Measurements from ENCODE around the gene CYP2B6. TPM values are rescaled to one million over a fixed set of nuclear protein-coding genes. Genes with fewer than 3 reads are reported as not detected.

The CYP2B6 gene
- total and polyA plus RNA-seq, 2 of the 13 experiments (the other 11 are each of a cell fraction or from before 2014, with no cell fraction given) = 0.09 TPM; not detected in 1

DNA sequence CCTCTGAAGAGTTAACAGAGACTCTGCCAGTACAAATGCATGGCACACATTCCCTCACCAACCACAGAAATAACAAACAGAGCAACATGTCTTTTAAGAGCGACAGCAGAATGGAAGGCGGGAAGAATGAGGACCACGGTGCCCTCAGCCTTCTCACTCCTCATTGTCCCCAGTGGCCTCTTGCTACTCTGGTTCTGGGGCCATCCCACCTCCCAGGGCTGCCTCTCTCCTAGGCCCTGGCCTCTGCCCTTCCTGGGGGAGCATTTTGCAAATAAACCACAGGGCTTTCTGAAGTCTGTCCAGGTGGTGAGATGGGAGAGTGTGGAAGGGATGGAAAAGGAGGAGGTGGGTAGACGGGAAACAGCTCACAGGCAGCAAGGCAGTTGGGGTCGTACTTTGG, 28.3 kb downstream of the CYP2B6 start:
- no TSS peak for BruUV-seq (replicated peaks)
- no peaks in the 10 kb centered on the region for H4K20me1 ChIP-seq (ENCODE audit: insufficient read depth, low read length)
- no peak overlapping the region for H3K4me3 ChIP-seq (replicated peaks in 1 of 3; ENCODE audit: insufficient read depth in 1 of 3, low read depth in 2 of 3, low read length in 3 of 3)
- FAIRE-seq (no peak), DNase-seq (ENCODE audit: low spot score) (no peak), ATAC-seq (no peak)
- H3K4me2 ChIP-seq (ENCODE audit: low read depth, low read length) = no peak overlapping the region
- H3K9ac ChIP-seq (ENCODE audit: insufficient read depth, low read depth, low read length) = no peak overlapping the region
- no peak overlapping the region for H2AFZ ChIP-seq (ENCODE audit: low read length)
- no peaks in the 10 kb centered on the region for H3K36me3 ChIP-seq (replicated peaks in 1 of 2; ENCODE audit: control insufficient read depth in 1 of 2, insufficient read depth in 2 of 2, low read length in 2 of 2)
- ChIA-PET CTCF (ENCODE audit: low intra/inter-chr PET ratio, low total read pairs) (no interaction called here), POLR2A (no interaction called here)
- 34% methylated on average over 5 of the region's 5 CpGs for WGBS (ENCODE audit: low lambda C conversion rate)
- intact Hi-C loops (cut with micrococcal nuclease; ENCODE audit: unreplicated experiment) = no loop called here
- no peak overlapping the region for H3K27ac ChIP-seq (ENCODE audit: extremely low read length, insufficient read depth, low read length)
- no peaks in the 10 kb centered on the region for H3K4me1 ChIP-seq (ENCODE audit: insufficient read depth, low read length)
- H3K27me3 ChIP-seq (ENCODE audit: control insufficient read depth in 1 of 2, insufficient read depth in 2 of 2, low read length in 2 of 2) = no peaks in the 10 kb centered on the region; a peak in 1 of 5 replicates
- H3K79me2 ChIP-seq (ENCODE audit: insufficient read depth, low read length) = no peaks in the 10 kb centered on the region
- TF ChIP-seq ZNF652 (CRISPR knock-in tag; IDR thresholded peaks at IDR 0.05; ENCODE audit: borderline replicate concordance, low read depth) = no peak
- no peak for TF ChIP-seq ZBTB3 (CRISPR knock-in tag; IDR thresholded peaks at IDR 0.05; ENCODE audit: borderline replicate concordance, low read depth)
- no peak for TF ChIP-seq NCOA5 (CRISPR knock-in tag; IDR thresholded peaks at IDR 0.05)
- TF ChIP-seq IRX3 (CRISPR knock-in tag; IDR thresholded peaks at IDR 0.05; ENCODE audit: borderline replicate concordance, low read depth) = no peak
- no peak for TF ChIP-seq ZNF775 (CRISPR knock-in tag; IDR thresholded peaks at IDR 0.05; ENCODE audit: borderline replicate concordance)
- TF ChIP-seq ZNF251 (CRISPR knock-in tag; IDR thresholded peaks at IDR 0.05) = no peak
- TF ChIP-seq HMGA1 (CRISPR knock-in tag; conservative IDR thresholded peaks at IDR 0.05) = no peak
- TF ChIP-seq ZNF850 (CRISPR knock-in tag; conservative IDR thresholded peaks at IDR 0.05) = no peak
- no peak for TF ChIP-seq NONO (IDR thresholded peaks at IDR 0.05)
- TF ChIP-seq NONO (CRISPR knock-in tag; conservative IDR thresholded peaks at IDR 0.05) = no peak
- TF ChIP-seq ZNF460 (CRISPR knock-in tag; IDR thresholded peaks at IDR 0.05; ENCODE audit: borderline replicate concordance) = no peak
- no peak for TF ChIP-seq GLI4 (CRISPR knock-in tag; IDR thresholded peaks at IDR 0.05; ENCODE audit: borderline replicate concordance)
- no peak for TF ChIP-seq NFKB2 (CRISPR knock-in tag; IDR thresholded peaks at IDR 0.05; ENCODE audit: borderline replicate concordance)
- TF ChIP-seq, protein P1, sequence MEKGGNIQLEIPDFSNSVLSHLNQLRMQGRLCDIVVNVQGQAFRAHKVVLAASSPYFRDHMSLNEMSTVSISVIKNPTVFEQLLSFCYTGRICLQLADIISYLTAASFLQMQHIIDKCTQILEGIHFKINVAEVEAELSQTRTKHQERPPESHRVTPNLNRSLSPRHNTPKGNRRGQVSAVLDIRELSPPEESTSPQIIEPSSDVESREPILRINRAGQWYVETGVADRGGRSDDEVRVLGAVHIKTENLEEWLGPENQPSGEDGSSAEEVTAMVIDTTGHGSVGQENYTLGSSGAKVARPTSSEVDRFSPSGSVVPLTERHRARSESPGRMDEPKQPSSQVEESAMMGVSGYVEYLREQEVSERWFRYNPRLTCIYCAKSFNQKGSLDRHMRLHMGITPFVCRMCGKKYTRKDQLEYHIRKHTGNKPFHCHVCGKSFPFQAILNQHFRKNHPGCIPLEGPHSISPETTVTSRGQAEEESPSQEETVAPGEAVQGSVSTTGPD (CRISPR knock-in tag; IDR thresholded peaks at IDR 0.05) = no peak
- TF ChIP-seq, protein P2, sequence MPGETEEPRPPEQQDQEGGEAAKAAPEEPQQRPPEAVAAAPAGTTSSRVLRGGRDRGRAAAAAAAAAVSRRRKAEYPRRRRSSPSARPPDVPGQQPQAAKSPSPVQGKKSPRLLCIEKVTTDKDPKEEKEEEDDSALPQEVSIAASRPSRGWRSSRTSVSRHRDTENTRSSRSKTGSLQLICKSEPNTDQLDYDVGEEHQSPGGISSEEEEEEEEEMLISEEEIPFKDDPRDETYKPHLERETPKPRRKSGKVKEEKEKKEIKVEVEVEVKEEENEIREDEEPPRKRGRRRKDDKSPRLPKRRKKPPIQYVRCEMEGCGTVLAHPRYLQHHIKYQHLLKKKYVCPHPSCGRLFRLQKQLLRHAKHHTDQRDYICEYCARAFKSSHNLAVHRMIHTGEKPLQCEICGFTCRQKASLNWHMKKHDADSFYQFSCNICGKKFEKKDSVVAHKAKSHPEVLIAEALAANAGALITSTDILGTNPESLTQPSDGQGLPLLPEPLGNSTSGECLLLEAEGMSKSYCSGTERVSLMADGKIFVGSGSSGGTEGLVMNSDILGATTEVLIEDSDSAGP (CRISPR knock-in tag; IDR thresholded peaks at IDR 0.05; ENCODE audit: borderline replicate concordance) = no peak
- no peak for TF ChIP-seq SATB2 (CRISPR knock-in tag; IDR thresholded peaks at IDR 0.05)
- TF ChIP-seq RARA (CRISPR knock-in tag; IDR thresholded peaks at IDR 0.05) = no peak
- TF ChIP-seq, protein P3, sequence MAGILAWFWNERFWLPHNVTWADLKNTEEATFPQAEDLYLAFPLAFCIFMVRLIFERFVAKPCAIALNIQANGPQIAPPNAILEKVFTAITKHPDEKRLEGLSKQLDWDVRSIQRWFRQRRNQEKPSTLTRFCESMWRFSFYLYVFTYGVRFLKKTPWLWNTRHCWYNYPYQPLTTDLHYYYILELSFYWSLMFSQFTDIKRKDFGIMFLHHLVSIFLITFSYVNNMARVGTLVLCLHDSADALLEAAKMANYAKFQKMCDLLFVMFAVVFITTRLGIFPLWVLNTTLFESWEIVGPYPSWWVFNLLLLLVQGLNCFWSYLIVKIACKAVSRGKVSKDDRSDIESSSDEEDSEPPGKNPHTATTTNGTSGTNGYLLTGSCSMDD (CRISPR knock-in tag; IDR thresholded peaks at IDR 0.05) = no peak
- no peak for TF ChIP-seq ZNF644 (CRISPR knock-in tag; IDR thresholded peaks at IDR 0.05; ENCODE audit: low read depth)
- TF ChIP-seq ZNF878 (CRISPR knock-in tag; IDR thresholded peaks at IDR 0.05) = no peak
- H3K9me3 ChIP-seq (ENCODE audit: low read length) = no peaks in the 10 kb centered on the region
- in situ Hi-C loops (cut with HindIII; ENCODE audit: extremely low pct_ligation_motif_present, low pct_unique_long_range_greater_than_20kb) = no loop called here

Data from HepG2 (cell line).